GM20000 (cell line): ENCODE measurements around the gene IQCH.
"Not testable (repeated sequence)": the region's sequence is repeated elsewhere in the genome, so short reads cannot be mapped to it uniquely, and the experiment has no call there.

Source experiments
- DNase-seq: peaks from one replicate; pipeline ENCODE4 v3.0.0; 2012; ENCODE audit warnings: low spot score
- CTCF ChIP-seq: IDR thresholded peaks from 2 replicates; pipeline ENCODE4 v1.5.1; 2012; ENCODE audit warnings: mild to moderate bottlenecking, control low read depth; ENCODE audit errors: extremely low read depth, missing control alignments

IQCH gene

GRCh38 chr15:67244971-67245478 is 9.6 kb upstream of the IQCH start:
- TF ChIP-seq CTCF = no peak
- DNase-seq = no peak

GRCh38 chr15:67246606-67247005 is 8.0 kb upstream of the IQCH start:
- not testable (repeated sequence) for DNase-seq

GRCh38 chr15:67248011-67248505 is 6.5 kb upstream of the IQCH start:
- no peak for TF ChIP-seq CTCF
- no peak for DNase-seq

GRCh38 chr15:67249830-67250229 is 4.8 kb upstream of the IQCH start:
- DNase-seq = no peak
- no peak for TF ChIP-seq CTCF

- DNase-seq = no peak
- TF ChIP-seq CTCF = no peak
Observed at GRCh38 chr15:67251318-67251717, 3.3 kb upstream of the IQCH start.

- no peak for DNase-seq
- TF ChIP-seq CTCF = no peak
Observed at GRCh38 chr15:67253101-67253500, 1.5 kb upstream of the IQCH start.

- TF ChIP-seq CTCF = no peak
- no peak for DNase-seq
Observed at GRCh38 chr15:67253549-67254237, 893 bp upstream of the IQCH start.

GRCh38 chr15:67256051-67256450 is 1.5 kb downstream of the IQCH start:
- no peak for TF ChIP-seq CTCF
- DNase-seq = no peak

GRCh38 chr15:67258412-67258811 is 3.8 kb downstream of the IQCH start:
- not testable (repeated sequence) for DNase-seq
